ENCODE measurements around the gene GRAMD2B. TPM values are rescaled to one million over a fixed set of nuclear protein-coding genes. Genes with fewer than 3 reads are reported as not detected.

GRAMD2B gene
- polyA plus RNA-seq, 1 donor from 2014 or later = not detected

GRCh38 chr5:126414874-126415502 is 8.2 kb upstream of the GRAMD2B start:
- Histone ChIP-seq H3K79me2 (replicated peaks; ENCODE audit: insufficient read depth, low read length) (no peaks in the 10 kb centered on the region), H3K27ac (ENCODE audit: low read length) (no peak overlapping the region), H2AFZ (ENCODE audit: low read depth, low read length) (no peak overlapping the region), H3K9me2 (ENCODE audit: insufficient read depth, low read length) (no peaks in the 10 kb centered on the region), H3K9ac (ENCODE audit: low read length) (no peak overlapping the region), H3K36me3 (ENCODE audit: insufficient read depth, low read length) (no peaks in the 10 kb centered on the region), H3K4me3 (ENCODE audit: low read length) (no peak overlapping the region), H3K9me3 (ENCODE audit: low read length) (peaks cover 4% of the 10 kb centered on the region), H3K27me3 (ENCODE audit: insufficient read depth, low read depth, low read length) (no peaks in the 10 kb centered on the region), H4K20me1 (ENCODE audit: insufficient read depth) (no peaks in the 10 kb centered on the region), H3F3A (ENCODE audit: insufficient read depth, low read length, poor library complexity, severe bottlenecking) (no peaks in the 10 kb centered on the region), H3K4me2 (ENCODE audit: low read length) (no peak overlapping the region)
- no peak for TF ChIP-seq TAF1 (IDR thresholded peaks at IDR 0.05; ENCODE audit: low read depth)
- no peak for TF ChIP-seq EZH2 (IDR thresholded peaks at IDR 0.05; ENCODE audit: borderline replicate concordance, insufficient read depth, low read length, poor library complexity, severe bottlenecking)
- TF ChIP-seq REST (IDR thresholded peaks at IDR 0.05; ENCODE audit: borderline replicate concordance) = no peak
- no peak for TF ChIP-seq CTCF (IDR thresholded peaks at IDR 0.05; ENCODE audit: poor library complexity, severe bottlenecking)
- no peak for TF ChIP-seq RAD21 (conservative IDR thresholded peaks at IDR 0.05)
- no peak for TF ChIP-seq POLR2AphosphoS5 (IDR thresholded peaks at IDR 0.05)
- no peak for TF ChIP-seq MXI1 (conservative IDR thresholded peaks at IDR 0.05; ENCODE audit: poor library complexity, severe bottlenecking)

GRCh38 chr5:126415789-126416188 is 7.4 kb upstream of the GRAMD2B start:
- no peak overlapping the region for H3K4me2 ChIP-seq (ENCODE audit: low read length)

More at GRCh38 chr5:126415789-126416188, 7.4 kb upstream of the GRAMD2B start:
- H3K27me3 ChIP-seq (ENCODE audit: insufficient read depth, low read depth, low read length) = no peaks in the 10 kb centered on the region
- TF ChIP-seq POLR2AphosphoS5 (IDR thresholded peaks at IDR 0.05) (peak; percentile 85), EP300 (conservative IDR thresholded peaks at IDR 0.05; ENCODE audit: poor library complexity, severe bottlenecking) (peak; percentile 93), REST (IDR thresholded peaks at IDR 0.05; ENCODE audit: borderline replicate concordance) (no peak)
- no peak overlapping the region for H2AFZ ChIP-seq (ENCODE audit: low read depth, low read length)
- no peaks in the 10 kb centered on the region for H3F3A ChIP-seq (ENCODE audit: insufficient read depth, low read length, poor library complexity, severe bottlenecking)
- H3K9me3 ChIP-seq (ENCODE audit: low read length) = peaks cover 4% of the 10 kb centered on the region
- no peak overlapping the region for H3K4me3 ChIP-seq (ENCODE audit: low read length)
- H3K36me3 ChIP-seq (ENCODE audit: insufficient read depth, low read length) = no peaks in the 10 kb centered on the region
- no peaks in the 10 kb centered on the region for H4K20me1 ChIP-seq (ENCODE audit: insufficient read depth)
- H3K79me2 ChIP-seq (replicated peaks; ENCODE audit: insufficient read depth, low read length) = no peaks in the 10 kb centered on the region
- H3K27ac ChIP-seq (ENCODE audit: low read length) = no peak overlapping the region
- H3K9ac ChIP-seq (ENCODE audit: low read length) = no peak overlapping the region
- H3K9me2 ChIP-seq (ENCODE audit: insufficient read depth, low read length) = no peaks in the 10 kb centered on the region
